Measurements from ENCODE around the gene PCDH9.

DNA sequence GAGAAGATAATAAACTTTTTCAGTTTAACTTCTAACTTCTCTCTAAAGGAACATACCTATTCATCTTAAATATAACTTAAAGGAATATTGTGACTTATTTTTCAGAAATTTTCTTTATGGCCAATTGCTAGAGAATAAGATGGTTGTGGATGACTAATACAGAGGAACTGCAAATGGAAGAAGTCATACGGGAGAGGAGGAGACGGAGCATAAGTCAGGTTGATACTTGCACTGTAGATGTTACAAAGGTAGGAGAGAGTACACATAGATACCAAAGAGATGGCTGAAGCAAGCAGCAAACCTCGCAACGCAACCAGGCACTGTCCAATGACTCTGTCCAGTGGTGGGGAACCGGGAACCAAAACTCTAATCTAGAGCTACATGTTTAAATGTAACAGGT, 963.4 kb downstream of the PCDH9 start:
- TF ChIP-seq, protein P1, sequence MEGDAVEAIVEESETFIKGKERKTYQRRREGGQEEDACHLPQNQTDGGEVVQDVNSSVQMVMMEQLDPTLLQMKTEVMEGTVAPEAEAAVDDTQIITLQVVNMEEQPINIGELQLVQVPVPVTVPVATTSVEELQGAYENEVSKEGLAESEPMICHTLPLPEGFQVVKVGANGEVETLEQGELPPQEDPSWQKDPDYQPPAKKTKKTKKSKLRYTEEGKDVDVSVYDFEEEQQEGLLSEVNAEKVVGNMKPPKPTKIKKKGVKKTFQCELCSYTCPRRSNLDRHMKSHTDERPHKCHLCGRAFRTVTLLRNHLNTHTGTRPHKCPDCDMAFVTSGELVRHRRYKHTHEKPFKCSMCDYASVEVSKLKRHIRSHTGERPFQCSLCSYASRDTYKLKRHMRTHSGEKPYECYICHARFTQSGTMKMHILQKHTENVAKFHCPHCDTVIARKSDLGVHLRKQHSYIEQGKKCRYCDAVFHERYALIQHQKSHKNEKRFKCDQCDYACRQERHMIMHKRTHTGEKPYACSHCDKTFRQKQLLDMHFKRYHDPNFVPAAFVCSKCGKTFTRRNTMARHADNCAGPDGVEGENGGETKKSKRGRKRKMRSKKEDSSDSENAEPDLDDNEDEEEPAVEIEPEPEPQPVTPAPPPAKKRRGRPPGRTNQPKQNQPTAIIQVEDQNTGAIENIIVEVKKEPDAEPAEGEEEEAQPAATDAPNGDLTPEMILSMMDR (IDR thresholded peaks at IDR 0.05): no peak
- TF ChIP-seq SIN3A (IDR thresholded peaks at IDR 0.05; ENCODE audit: borderline replicate concordance, insufficient read depth, low read depth, low read length): no peak
- TF ChIP-seq TCF7L2 (IDR thresholded peaks at IDR 0.05; ENCODE audit: low read depth, low read length): no peak
- TF ChIP-seq, protein P2, sequence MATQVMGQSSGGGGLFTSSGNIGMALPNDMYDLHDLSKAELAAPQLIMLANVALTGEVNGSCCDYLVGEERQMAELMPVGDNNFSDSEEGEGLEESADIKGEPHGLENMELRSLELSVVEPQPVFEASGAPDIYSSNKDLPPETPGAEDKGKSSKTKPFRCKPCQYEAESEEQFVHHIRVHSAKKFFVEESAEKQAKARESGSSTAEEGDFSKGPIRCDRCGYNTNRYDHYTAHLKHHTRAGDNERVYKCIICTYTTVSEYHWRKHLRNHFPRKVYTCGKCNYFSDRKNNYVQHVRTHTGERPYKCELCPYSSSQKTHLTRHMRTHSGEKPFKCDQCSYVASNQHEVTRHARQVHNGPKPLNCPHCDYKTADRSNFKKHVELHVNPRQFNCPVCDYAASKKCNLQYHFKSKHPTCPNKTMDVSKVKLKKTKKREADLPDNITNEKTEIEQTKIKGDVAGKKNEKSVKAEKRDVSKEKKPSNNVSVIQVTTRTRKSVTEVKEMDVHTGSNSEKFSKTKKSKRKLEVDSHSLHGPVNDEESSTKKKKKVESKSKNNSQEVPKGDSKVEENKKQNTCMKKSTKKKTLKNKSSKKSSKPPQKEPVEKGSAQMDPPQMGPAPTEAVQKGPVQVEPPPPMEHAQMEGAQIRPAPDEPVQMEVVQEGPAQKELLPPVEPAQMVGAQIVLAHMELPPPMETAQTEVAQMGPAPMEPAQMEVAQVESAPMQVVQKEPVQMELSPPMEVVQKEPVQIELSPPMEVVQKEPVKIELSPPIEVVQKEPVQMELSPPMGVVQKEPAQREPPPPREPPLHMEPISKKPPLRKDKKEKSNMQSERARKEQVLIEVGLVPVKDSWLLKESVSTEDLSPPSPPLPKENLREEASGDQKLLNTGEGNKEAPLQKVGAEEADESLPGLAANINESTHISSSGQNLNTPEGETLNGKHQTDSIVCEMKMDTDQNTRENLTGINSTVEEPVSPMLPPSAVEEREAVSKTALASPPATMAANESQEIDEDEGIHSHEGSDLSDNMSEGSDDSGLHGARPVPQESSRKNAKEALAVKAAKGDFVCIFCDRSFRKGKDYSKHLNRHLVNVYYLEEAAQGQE (IDR thresholded peaks at IDR 0.05; ENCODE audit: insufficient read depth in 1 of 2, low read depth in 2 of 2, low read length in 1 of 2): no peak
